Islet of Langerhans (tissue), 1 donor: ENCODE results near the gene TMEM72.
A peak's percentile ranks its signal among the peaks of the same experiment; 100 is the strongest.

Source experiments
- FAIRE-seq: peaks from one replicate; lab custom pipeline; 2011; peaks lifted over from hg19 to GRCh38; lab: Jason Lieb, UNC

Gene TMEM72

GRCh38 chr10:44934416-44935200 lies 23.5 kb downstream of the TMEM72 start:
- no peak for FAIRE-seq

GRCh38 chr10:44935201-44935965 lies 24.2 kb downstream of the TMEM72 start:
- FAIRE-seq: no peak

GRCh38 chr10:44935966-44936295 lies 24.8 kb downstream of the TMEM72 start:
- no peak for FAIRE-seq

GRCh38 chr10:44936314-44936975 lies 25.3 kb downstream of the TMEM72 start:
- FAIRE-seq: no peak

GRCh38 chr10:44937196-44938005 lies 26.3 kb downstream of the TMEM72 start:
- FAIRE-seq: no peak

- FAIRE-seq: no peak
Observed at GRCh38 chr10:44938956-44939355, 27.8 kb downstream of the TMEM72 start.

- FAIRE-seq: no peak
Observed at GRCh38 chr10:44939691-44940401, 28.7 kb downstream of the TMEM72 start.

GRCh38 chr10:44944354-44944753 lies 33.2 kb downstream of the TMEM72 start:
- FAIRE-seq: peak; percentile 73

GRCh38 chr10:44946205-44946604 lies 35.1 kb downstream of the TMEM72 start:
- FAIRE-seq: no peak

GRCh38 chr10:44947371-44948152 lies 36.4 kb downstream of the TMEM72 start:
- no peak for FAIRE-seq

- FAIRE-seq: no peak
Observed at GRCh38 chr10:44948642-44949041, 37.5 kb downstream of the TMEM72 start.

GRCh38 chr10:44949127-44949802 lies 38.1 kb downstream of the TMEM72 start:
- no peak for FAIRE-seq

GRCh38 chr10:44949915-44950314 lies 38.8 kb downstream of the TMEM72 start:
- FAIRE-seq: no peak

GRCh38 chr10:44950326-44951225 lies 39.4 kb downstream of the TMEM72 start:
- no peak for FAIRE-seq

GRCh38 chr10:44951576-44952226 lies 40.6 kb downstream of the TMEM72 start:
- no peak for FAIRE-seq

GRCh38 chr10:44952779-44953231 lies 41.7 kb downstream of the TMEM72 start:
- no peak for FAIRE-seq

- FAIRE-seq: no peak
Observed at GRCh38 chr10:44954042-44954441, 42.9 kb downstream of the TMEM72 start.

GRCh38 chr10:44954962-44955361 lies 43.8 kb downstream of the TMEM72 start:
- FAIRE-seq: no peak
